ENCODE measurements around the gene FAM83G.

FAM83G gene

GRCh38 chr17:19003543-19004420, 782 bp downstream of the FAM83G start:
- no peak overlapping the region for H2BK15ac ChIP-seq (replicated peaks; ENCODE audit: low read depth)
- peaks cover 9% of the 10 kb centered on the region for H3K4me1 ChIP-seq (ENCODE audit: control insufficient read depth, low read depth, low read length)
- peak overlapping the region; percentile 78 for H3K27ac ChIP-seq (ENCODE audit: low read depth, low read length)
- H4K5ac ChIP-seq (ENCODE audit: low read length), result no peak overlapping the region
- H2AK5ac ChIP-seq (ENCODE audit: low read length), result no peak overlapping the region
- peak overlapping the region; percentile 91 for H3K9ac ChIP-seq (ENCODE audit: low read length)
- no CpG with 5 or more reads among the region's 73 CpGs for WGBS (ENCODE audit: extremely low coverage, insufficient coverage, low lambda C conversion rate)
- H3K27me3 ChIP-seq (ENCODE audit: insufficient read depth, low read length, poor library complexity), result no peaks in the 10 kb centered on the region
- no peak overlapping the region for H4K8ac ChIP-seq (ENCODE audit: low read depth, low read length)
- H3K4me2 ChIP-seq (ENCODE audit: low read length), result peak overlapping the region; percentile 87
- H2BK5ac ChIP-seq (ENCODE audit: low read length), result no peak overlapping the region
- peak overlapping the region; percentile 73 for H3K4me3 ChIP-seq (ENCODE audit: low read length)
- no peak overlapping the region for H2BK120ac ChIP-seq (ENCODE audit: low read depth, low read length)
- peaks cover 1% of the 10 kb centered on the region for H3K36me3 ChIP-seq (ENCODE audit: control insufficient read depth, insufficient read depth, low read length)
- peak; percentile 76 for DNase-seq
- H3K4ac ChIP-seq (ENCODE audit: low read depth, low read length), result peak overlapping the region; percentile 81
- H3K23ac ChIP-seq (ENCODE audit: low read length), result no peak overlapping the region
- peaks cover 38% of the 10 kb centered on the region for H3K79me2 ChIP-seq (ENCODE audit: control insufficient read depth, insufficient read depth, low read length)
- H3K79me1 ChIP-seq (ENCODE audit: low read length), result peaks cover 22% of the 10 kb centered on the region
- peak overlapping the region; percentile 97 for H3K56ac ChIP-seq (ENCODE audit: low read length)
- peak overlapping the region; percentile 88 for H3K18ac ChIP-seq (ENCODE audit: low read length)

- WGBS (ENCODE audit: extremely low coverage, insufficient coverage, low lambda C conversion rate), result no CpG with 5 or more reads among the region's 11 CpGs
- H3K4me1 ChIP-seq (ENCODE audit: control insufficient read depth, low read depth, low read length), result peaks cover 9% of the 10 kb centered on the region
- no peak overlapping the region for H3K27ac ChIP-seq (ENCODE audit: low read depth, low read length)
- peak overlapping the region; percentile 87 for H3K4me2 ChIP-seq (ENCODE audit: low read length)
- no peak overlapping the region for H2BK15ac ChIP-seq (replicated peaks; ENCODE audit: low read depth)
- no peak overlapping the region for H2AK5ac ChIP-seq (ENCODE audit: low read length)
- peaks cover 1% of the 10 kb centered on the region for H3K36me3 ChIP-seq (ENCODE audit: control insufficient read depth, insufficient read depth, low read length)
- no peak overlapping the region for H4K5ac ChIP-seq (ENCODE audit: low read length)
- no peak overlapping the region for H3K4ac ChIP-seq (ENCODE audit: low read depth, low read length)
- H3K4me3 ChIP-seq (ENCODE audit: low read length), result peak overlapping the region; percentile 73
- H3K79me2 ChIP-seq (ENCODE audit: control insufficient read depth, insufficient read depth, low read length), result peaks cover 41% of the 10 kb centered on the region
- H3K18ac ChIP-seq (ENCODE audit: low read length), result peak overlapping the region; percentile 11
- no peak overlapping the region for H4K8ac ChIP-seq (ENCODE audit: low read depth, low read length)
- H3K27me3 ChIP-seq (ENCODE audit: insufficient read depth, low read length, poor library complexity), result no peaks in the 10 kb centered on the region
- peak overlapping the region; percentile 91 for H3K9ac ChIP-seq (ENCODE audit: low read length)
- no peak overlapping the region for H3K23ac ChIP-seq (ENCODE audit: low read length)
- no peak overlapping the region for H2BK120ac ChIP-seq (ENCODE audit: low read depth, low read length)
- H2BK5ac ChIP-seq (ENCODE audit: low read length), result no peak overlapping the region
- DNase-seq, result no peak
- peak overlapping the region; percentile 97 for H3K56ac ChIP-seq (ENCODE audit: low read length)
- peaks cover 22% of the 10 kb centered on the region for H3K79me1 ChIP-seq (ENCODE audit: low read length)
Measured at GRCh38 chr17:19002805-19003542, 1.6 kb downstream of the FAM83G start.

DNA sequence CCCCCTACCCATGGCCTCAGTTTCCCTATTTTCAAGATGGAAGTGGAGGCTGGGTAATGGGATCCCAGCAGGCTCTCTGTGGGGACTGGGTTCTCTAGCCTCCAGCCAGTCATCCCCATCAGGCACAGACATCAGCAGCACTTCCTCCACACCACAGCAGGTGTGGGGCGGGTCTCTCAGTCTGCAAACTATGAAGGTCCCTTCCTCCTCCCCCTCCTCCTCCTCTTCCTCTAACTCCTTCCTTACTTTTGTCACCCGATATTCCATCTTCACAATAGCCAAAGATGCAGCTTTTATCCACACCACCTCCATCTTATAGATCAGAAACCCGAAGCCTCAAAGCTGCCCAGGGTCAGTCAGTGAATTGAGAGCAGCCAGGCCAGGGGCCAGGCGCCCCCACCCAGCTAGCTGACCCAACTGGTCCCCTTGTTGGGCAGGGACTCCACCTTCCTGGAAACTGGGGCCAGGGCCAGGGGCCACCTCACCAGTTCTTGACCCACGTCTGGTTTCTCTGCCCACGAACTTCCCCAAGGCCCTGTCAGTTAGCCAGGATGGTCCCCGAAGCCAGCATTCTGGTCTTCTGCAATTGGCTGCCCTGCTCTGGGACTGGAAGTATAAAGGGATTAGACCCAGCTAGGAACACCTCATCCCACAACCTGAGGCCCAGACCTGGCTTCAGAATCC, 2.5 kb downstream of the FAM83G start:
- Histone ChIP-seq H3K56ac (ENCODE audit: low read length) (no peak overlapping the region), H3K27me3 (ENCODE audit: insufficient read depth, low read length, poor library complexity) (no peaks in the 10 kb centered on the region), H2AK5ac (ENCODE audit: low read length) (no peak overlapping the region), H3K4me3 (ENCODE audit: low read length) (no peak overlapping the region), H3K27ac (ENCODE audit: low read depth, low read length) (no peak overlapping the region), H3K9ac (ENCODE audit: low read length) (no peak overlapping the region), H3K18ac (ENCODE audit: low read length) (no peak overlapping the region), H2BK15ac (replicated peaks; ENCODE audit: low read depth) (no peak overlapping the region), H2BK5ac (ENCODE audit: low read length) (no peak overlapping the region), H3K23ac (ENCODE audit: low read length) (no peak overlapping the region), H4K5ac (ENCODE audit: low read length) (no peak overlapping the region), H2BK120ac (ENCODE audit: low read depth, low read length) (no peak overlapping the region), H3K4me2 (ENCODE audit: low read length) (peak overlapping the region; percentile 10), H3K4ac (ENCODE audit: low read depth, low read length) (no peak overlapping the region), H4K8ac (ENCODE audit: low read depth, low read length) (no peak overlapping the region), H3K36me3 (ENCODE audit: control insufficient read depth, insufficient read depth, low read length) (peaks cover 1% of the 10 kb centered on the region), H3K4me1 (ENCODE audit: control insufficient read depth, low read depth, low read length) (peaks cover 9% of the 10 kb centered on the region), H3K79me2 (ENCODE audit: control insufficient read depth, insufficient read depth, low read length) (peaks cover 45% of the 10 kb centered on the region), H3K79me1 (ENCODE audit: low read length) (peaks cover 23% of the 10 kb centered on the region)
- no CpG with 5 or more reads among the region's 7 CpGs for WGBS (ENCODE audit: extremely low coverage, insufficient coverage, low lambda C conversion rate)
- no peak for DNase-seq

DNA sequence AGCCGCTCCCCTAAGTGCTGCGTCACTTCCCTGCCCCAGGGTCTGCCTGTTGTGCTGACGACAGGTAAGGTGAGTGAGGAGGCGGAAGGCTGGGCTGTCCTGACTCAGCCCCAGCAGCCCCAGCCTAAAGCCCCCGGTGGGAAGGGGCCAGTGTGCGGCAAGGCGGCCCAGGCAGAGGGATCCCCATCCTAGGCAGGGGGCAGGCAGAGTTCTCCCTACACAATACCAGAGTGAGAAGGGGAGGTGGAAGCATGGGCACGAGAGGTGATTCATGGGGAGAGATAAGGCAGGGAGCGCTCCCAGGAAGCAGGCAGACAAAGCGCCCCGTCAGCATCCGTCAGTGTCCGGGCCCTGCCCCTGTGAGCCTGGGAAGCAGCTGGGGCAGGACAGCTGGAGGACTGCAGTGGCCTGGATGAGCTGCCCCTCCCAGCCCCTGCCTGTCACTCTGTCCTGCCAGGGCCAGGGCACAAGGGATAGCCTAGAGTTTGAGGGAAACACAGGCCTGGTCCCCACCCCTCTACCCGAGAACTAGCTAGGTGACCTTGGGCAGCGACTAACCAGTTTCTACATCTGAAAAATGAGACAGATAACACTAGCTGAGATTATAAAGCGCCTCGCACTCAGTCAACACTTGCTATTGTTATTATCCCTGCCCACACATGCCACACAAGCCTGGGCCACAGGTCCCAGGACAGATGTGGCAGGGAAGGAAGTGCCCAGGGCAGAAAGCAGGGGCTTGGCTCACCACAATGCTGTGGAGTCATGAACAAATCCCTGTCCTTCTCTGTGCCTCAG, 3.8 kb downstream of the FAM83G start:
- H3K36me3 ChIP-seq (ENCODE audit: control insufficient read depth, insufficient read depth, low read length), result peaks cover 1% of the 10 kb centered on the region
- no peak overlapping the region for H4K8ac ChIP-seq (ENCODE audit: low read depth, low read length)
- H3K56ac ChIP-seq (ENCODE audit: low read length), result peak overlapping the region; percentile 15
- H3K4me3 ChIP-seq (ENCODE audit: low read length), result no peak overlapping the region
- H2BK15ac ChIP-seq (replicated peaks; ENCODE audit: low read depth), result no peak overlapping the region
- H4K5ac ChIP-seq (ENCODE audit: low read length), result no peak overlapping the region
- H2AK5ac ChIP-seq (ENCODE audit: low read length), result no peak overlapping the region
- no peak overlapping the region for H2BK5ac ChIP-seq (ENCODE audit: low read length)
- peaks cover 54% of the 10 kb centered on the region for H3K79me2 ChIP-seq (ENCODE audit: control insufficient read depth, insufficient read depth, low read length)
- no peak overlapping the region for H3K4me2 ChIP-seq (ENCODE audit: low read length)
- H3K18ac ChIP-seq (ENCODE audit: low read length), result no peak overlapping the region
- H2BK120ac ChIP-seq (ENCODE audit: low read depth, low read length), result no peak overlapping the region
- H3K4ac ChIP-seq (ENCODE audit: low read depth, low read length), result no peak overlapping the region
- peaks cover 29% of the 10 kb centered on the region for H3K79me1 ChIP-seq (ENCODE audit: low read length)
- H3K27ac ChIP-seq (ENCODE audit: low read depth, low read length), result no peak overlapping the region
- DNase-seq, result no peak
- peaks cover 9% of the 10 kb centered on the region for H3K4me1 ChIP-seq (ENCODE audit: control insufficient read depth, low read depth, low read length)
- no peak overlapping the region for H3K23ac ChIP-seq (ENCODE audit: low read length)
- H3K27me3 ChIP-seq (ENCODE audit: insufficient read depth, low read length, poor library complexity), result no peaks in the 10 kb centered on the region
- H3K9ac ChIP-seq (ENCODE audit: low read length), result no peak overlapping the region
- no CpG with 5 or more reads among the region's 17 CpGs for WGBS (ENCODE audit: extremely low coverage, insufficient coverage, low lambda C conversion rate)

DNA sequence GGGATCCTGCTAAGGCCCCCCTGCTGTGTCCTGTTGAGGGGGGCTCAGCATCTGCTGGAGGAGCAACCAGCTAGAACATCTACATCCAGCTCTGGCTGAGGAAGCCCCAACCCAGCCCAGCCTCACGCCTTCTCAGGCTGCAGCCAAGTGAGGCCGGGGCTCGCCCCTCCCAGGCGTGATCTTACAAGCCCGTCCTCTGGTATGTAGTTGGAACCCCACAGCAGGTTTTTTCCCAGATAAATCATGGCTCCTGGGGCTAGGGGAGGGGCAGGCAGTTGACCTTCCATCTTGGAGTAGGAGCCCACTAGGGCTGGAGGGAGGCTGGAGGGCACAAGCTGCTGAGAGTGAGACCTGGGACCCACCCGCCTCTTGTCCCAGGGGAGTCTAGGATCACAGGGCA, 4.7 kb downstream of the FAM83G start:
- Histone ChIP-seq H3K27me3 (ENCODE audit: insufficient read depth, low read length, poor library complexity) (no peaks in the 10 kb centered on the region), H3K4ac (ENCODE audit: low read depth, low read length) (no peak overlapping the region), H3K4me2 (ENCODE audit: low read length) (no peak overlapping the region), H3K27ac (ENCODE audit: low read depth, low read length) (no peak overlapping the region), H2BK15ac (replicated peaks; ENCODE audit: low read depth) (no peak overlapping the region), H3K9ac (ENCODE audit: low read length) (no peak overlapping the region), H2BK5ac (ENCODE audit: low read length) (no peak overlapping the region), H3K79me1 (ENCODE audit: low read length) (peaks cover 29% of the 10 kb centered on the region), H3K18ac (ENCODE audit: low read length) (no peak overlapping the region), H3K79me2 (ENCODE audit: control insufficient read depth, insufficient read depth, low read length) (peaks cover 56% of the 10 kb centered on the region), H2BK120ac (ENCODE audit: low read depth, low read length) (no peak overlapping the region), H3K23ac (ENCODE audit: low read length) (no peak overlapping the region), H3K36me3 (ENCODE audit: control insufficient read depth, insufficient read depth, low read length) (peaks cover 1% of the 10 kb centered on the region), H4K5ac (ENCODE audit: low read length) (no peak overlapping the region), H2AK5ac (ENCODE audit: low read length) (no peak overlapping the region), H4K8ac (ENCODE audit: low read depth, low read length) (no peak overlapping the region), H3K4me1 (ENCODE audit: control insufficient read depth, low read depth, low read length) (peaks cover 6% of the 10 kb centered on the region), H3K4me3 (ENCODE audit: low read length) (no peak overlapping the region), H3K56ac (ENCODE audit: low read length) (no peak overlapping the region)
- no CpG with 5 or more reads among the region's 6 CpGs for WGBS (ENCODE audit: extremely low coverage, insufficient coverage, low lambda C conversion rate)
- DNase-seq, result no peak
